H1 (cell line): ENCODE measurements around the gene DCAF7. TPM values are rescaled to one million over a fixed set of nuclear protein-coding genes. Genes with fewer than 3 reads are reported as not detected.

Experiments
- CTCF ChIA-PET: fragments of 300-600 bp; sonication (Branson Sonifier 250); formaldehyde crosslinking; loops from one replicate; lab custom pipeline; 2021; ENCODE audit not compliant: partially characterized antibody; lab: Charles Lee
- POLR2A ChIA-PET: fragments of 300-600 bp; sonication (Branson Sonifier 250); formaldehyde crosslinking; loops from one replicate; lab custom pipeline; 2021; ENCODE audit warnings: inconsistent platforms; ENCODE audit not compliant: partially characterized antibody; lab: Charles Lee
- DNase-seq, 2 experiments: peaks; one replicate each; pipeline versions ENCODE4 v3.0.0 to v3.0.0-alpha.2; 2010 to 2022; ENCODE audit warnings: low spot score in 2 of 2, low read depth in 1 of 2, mixed read lengths in 1 of 2
- FAIRE-seq: peaks from 2 replicates; lab custom pipeline; 2011; peaks lifted over from hg19 to GRCh38; lab: Jason Lieb, UNC
- H2AFZ ChIP-seq: 2 replicates; pipeline ENCODE4 v1.8.1; 2012; ENCODE audit warnings: low read length, inconsistent platforms
- H2AK5ac ChIP-seq: 2 replicates; pipeline ENCODE4 v1.6.1; 2013; ENCODE audit warnings: low read depth, low read length
- H2BK120ac ChIP-seq: replicated peaks from 2 replicates; pipeline ENCODE3; 2013; ENCODE audit warnings: low read depth, low read length, inconsistent platforms
- H2BK12ac ChIP-seq: 2 replicates; pipeline ENCODE4 v1.6.1; 2013; ENCODE audit warnings: low read depth, low read length
- H2BK15ac ChIP-seq: 2 replicates; pipeline ENCODE4 v1.6.1; 2013; ENCODE audit warnings: low read length
- H2BK20ac ChIP-seq: 2 replicates; pipeline ENCODE4 v1.6.1; 2013; ENCODE audit warnings: low read length
- H2BK5ac ChIP-seq: 2 replicates; pipeline ENCODE4 v1.6.1; 2013; ENCODE audit warnings: low read depth, low read length
- H3K14ac ChIP-seq: 2 replicates; pipeline ENCODE4 v1.6.1; 2013; ENCODE audit warnings: inconsistent platforms; ENCODE audit not compliant: insufficient read length
- H3K18ac ChIP-seq: 2 replicates; pipeline ENCODE4 v1.6.1; 2013; ENCODE audit warnings: low read length; ENCODE audit errors: extremely low read depth
- H3K23ac ChIP-seq: 2 replicates; pipeline ENCODE4 v1.6.1; 2013; ENCODE audit warnings: inconsistent platforms; ENCODE audit not compliant: insufficient read length
- H3K23me2 ChIP-seq: 2 replicates; pipeline ENCODE4 v1.6.1; 2013; ENCODE audit warnings: low read depth, low read length
- H3K27ac ChIP-seq: 2 replicates; pipeline ENCODE4 v1.6.1; 2011; ENCODE audit warnings: low read depth, low read length, inconsistent platforms
- H3K27me3 ChIP-seq, 4 experiments: replicated peaks in 1 of 4; 1 replicate in 1 of 4; 2 replicates in 3 of 4; pipeline versions ENCODE4 v1.6.1 to v1.8.1; 2011 to 2013; ENCODE audit warnings: low read length in 3 of 4, mild to moderate bottlenecking in 3 of 4, inconsistent platforms in 2 of 4, mixed read lengths in 2 of 4, moderate library complexity in 1 of 4; ENCODE audit not compliant: control insufficient read depth in 3 of 4, insufficient read depth in 3 of 4; ENCODE audit errors: extremely low read depth in 1 of 4
- H3K36me3 ChIP-seq, 4 experiments: 2 replicates each; pipeline versions ENCODE4 v1.6.1 to v1.8.1; 2011 to 2013; ENCODE audit warnings: mild to moderate bottlenecking in 4 of 4, low read length in 3 of 4, moderate library complexity in 2 of 4, control low read depth in 1 of 4, inconsistent platforms in 1 of 4; ENCODE audit not compliant: insufficient read depth in 4 of 4, control insufficient read depth in 2 of 4
- H3K4ac ChIP-seq: replicated peaks from 2 replicates; pipeline ENCODE3; 2013; ENCODE audit warnings: low read length, low read depth, mixed read lengths, inconsistent platforms; ENCODE audit not compliant: insufficient read length
- H3K4me1 ChIP-seq, 4 experiments: replicated peaks in 1 of 4; 1 replicate in 1 of 4; 2 replicates in 3 of 4; pipeline versions ENCODE4 v1.6.1 to v1.8.1; 2011 to 2013; ENCODE audit warnings: low read length in 3 of 4, inconsistent platforms in 2 of 4, mixed read lengths in 1 of 4; ENCODE audit not compliant: insufficient read depth in 4 of 4, control insufficient read depth in 3 of 4
- H3K4me2 ChIP-seq, 2 experiments: 2 replicates each; pipeline versions ENCODE4 v1.6.1 to v1.8.1; 2011 to 2013; ENCODE audit warnings: low read depth in 2 of 2, low read length in 2 of 2, control low read depth in 1 of 2, inconsistent platforms in 1 of 2, mild to moderate bottlenecking in 1 of 2; ENCODE audit not compliant: insufficient read depth in 1 of 2
- H3K4me3 ChIP-seq, 4 experiments: fragments of 200-600, 300-600 bp in 1 of 4; sonication (generic), shearing (Covaris generic), sonication (Bioruptor Twin) in 1 of 4; 2 replicates each; pipeline versions ENCODE4 v1.5.1 to v1.8.1; 2011 to 2016; ENCODE audit warnings: low read length in 4 of 4, low read depth in 3 of 4, control low read depth in 2 of 4, inconsistent platforms in 2 of 4, mild to moderate bottlenecking in 2 of 4, mixed read lengths in 1 of 4, moderate library complexity in 1 of 4; ENCODE audit not compliant: insufficient read depth in 2 of 4; ENCODE audit errors: extremely low read depth in 1 of 4
- H3K56ac ChIP-seq: replicated peaks from 2 replicates; pipeline ENCODE3; 2013; ENCODE audit warnings: low read depth, mild to moderate bottlenecking, mixed read lengths, low read length, inconsistent platforms; ENCODE audit not compliant: insufficient read length
- H3K79me1 ChIP-seq: 2 replicates; pipeline ENCODE4 v1.6.1; 2013; ENCODE audit warnings: low read depth, low read length, control low read depth
- H3K79me2 ChIP-seq, 2 experiments: 2 replicates each; pipeline versions ENCODE4 v1.6.1 to v1.8.1; 2012 to 2013; ENCODE audit warnings: low read length in 2 of 2, mild to moderate bottlenecking in 2 of 2, inconsistent platforms in 1 of 2; ENCODE audit not compliant: insufficient read depth in 2 of 2, control insufficient read depth in 1 of 2
- H3K9ac ChIP-seq, 4 experiments: replicated peaks in 1 of 4; 1 replicate in 1 of 4; 2 replicates in 3 of 4; pipeline versions ENCODE4 v1.6.1 to v1.8.1; 2011 to 2013; ENCODE audit warnings: low read depth in 3 of 4, low read length in 3 of 4, control low read depth in 2 of 4, mild to moderate bottlenecking in 2 of 4, moderate library complexity in 2 of 4, inconsistent platforms in 1 of 4; ENCODE audit errors: extremely low read depth in 1 of 4
- H3K9me3 ChIP-seq, 2 experiments: 2 replicates each; pipeline versions ENCODE4 v1.6.1 to v1.8.1; 2012 to 2013; ENCODE audit warnings: mild to moderate bottlenecking in 2 of 2, moderate library complexity in 2 of 2, control low read depth in 1 of 2, inconsistent platforms in 1 of 2, low read depth in 1 of 2, low read length in 1 of 2, mixed read lengths in 1 of 2; ENCODE audit not compliant: insufficient read depth in 2 of 2
- H4K20me1 ChIP-seq, 2 experiments: replicated peaks in 1 of 2; 2 replicates each; pipeline versions ENCODE3 to v1.8.1; 2011 to 2013; ENCODE audit warnings: inconsistent platforms in 2 of 2, low read length in 2 of 2, mild to moderate bottlenecking in 1 of 2; ENCODE audit not compliant: insufficient read depth in 2 of 2, control insufficient read depth in 1 of 2
- H4K5ac ChIP-seq: 2 replicates; pipeline ENCODE4 v1.6.1; 2013; ENCODE audit warnings: low read length, low read depth, mixed read lengths, inconsistent platforms; ENCODE audit not compliant: insufficient read length
- H4K8ac ChIP-seq: 2 replicates; pipeline ENCODE4 v1.8.0; 2013; ENCODE audit warnings: mild to moderate bottlenecking, moderate library complexity, low read length, inconsistent platforms; ENCODE audit not compliant: insufficient read depth; ENCODE audit errors: extremely low read depth
- H4K91ac ChIP-seq: replicated peaks from 2 replicates; pipeline ENCODE3; 2013; ENCODE audit warnings: low read length, mixed read lengths, inconsistent platforms; ENCODE audit not compliant: insufficient read length
- CEBPB ChIP-seq: IDR thresholded peaks from 2 replicates; pipeline ENCODE4 v1.6.1; 2012; ENCODE audit warnings: low read depth, low read length
- GTF2F1 ChIP-seq: IDR thresholded peaks from 2 replicates; pipeline ENCODE4 v1.6.1; 2012; ENCODE audit warnings: low read depth, low read length, improper control_type of control experiment, borderline replicate concordance
- HDAC2 ChIP-seq, 2 experiments: fragments of 300-600 bp in 1 of 2; sonication (generic) in 1 of 2; IDR thresholded peaks; 2 replicates each; pipeline ENCODE4 v1.6.1; 2011 to 2012; ENCODE audit warnings: low read depth in 2 of 2, low read length in 2 of 2, mild to moderate bottlenecking in 2 of 2, moderate library complexity in 2 of 2, borderline replicate concordance in 1 of 2, inconsistent platforms in 1 of 2
- PHF8 ChIP-seq: fragments of 200-600 bp; sonication (generic); conservative IDR thresholded peaks from 2 replicates; pipeline ENCODE4 v1.7.1; 2012; ENCODE audit warnings: low read depth, mild to moderate bottlenecking, inconsistent platforms, low read length, moderate library complexity
- SIX5 ChIP-seq: IDR thresholded peaks from 2 replicates; pipeline ENCODE4 v1.6.1; 2011; ENCODE audit warnings: mild to moderate bottlenecking, low read depth, low read length
- SP1 ChIP-seq: IDR thresholded peaks from 2 replicates; pipeline ENCODE4 v1.6.1; 2011; ENCODE audit warnings: low read depth, low read length
- TEAD4 ChIP-seq: IDR thresholded peaks from 2 replicates; pipeline ENCODE4 v1.6.1; 2012; ENCODE audit warnings: low read depth, low read length, inconsistent platforms, mixed read lengths
- WGBS, 2 experiments: shearing (Covaris generic) in 1 of 2; methylation state at CpG; one replicate each; pipeline versions ENCODE4 v1.1.6 to v1.1.7; 2013 to 2015; ENCODE audit warnings: low lambda C conversion rate in 2 of 2, mixed read lengths in 2 of 2, inconsistent platforms in 1 of 2, low coverage in 1 of 2, missing lambda C conversion rate in 1 of 2; ENCODE audit not compliant: insufficient replicate concordance in 2 of 2, insufficient coverage in 1 of 2, insufficient read length in 1 of 2; ENCODE audit errors: extremely low coverage in 1 of 2, missing lambda C conversion rate in 1 of 2; 5-methylcytosine and 5-hydroxymethylcytosine counted together
- polyA plus RNA-seq, 7 experiments: library from polyadenylated mRNA; depleted of rRNA in 3 of 7; stranded (reverse) in 5 of 7; unstranded in 2 of 7; fragments of >200 nt in 5 of 7; fragments of 200-250 nt in 2 of 7; gene quantifications; 1 replicate in 5 of 7; 2 replicates in 1 of 7; 4 replicates in 1 of 7; pipeline versions ENCODE4 v1.2.1 to v1.2.3, GENCODE V29; 2011 to 2013; ENCODE audit warnings: missing spikeins in 2 of 7, mixed read lengths in 2 of 7
- total RNA-seq: library from RNA; stranded (reverse); fragmentation: NEBNext Ultra II Directional; extraction: Animal tissue kit (Norgen Biotek cat#: 25700); gene quantifications from 2 replicates; pipeline ENCODE4 v1.2.1, GENCODE V29; 2021

Gene DCAF7
- total and polyA plus RNA-seq, 2 of the 8 experiments (the other 6 are each of a cell fraction or from before 2014, with no cell fraction given) = 74.9 to 94.1 TPM

- Histone ChIP-seq H3K4me2 (peak overlapping the region; percentile 74 to 75), H3K79me1 (peaks cover 8% of the 10 kb centered on the region), H2BK15ac (no peak overlapping the region), H3K27ac (peak overlapping the region; percentile 68; the same call in 1 of the 2 replicates), H3K9me3 (no peaks in the 10 kb centered on the region), H3K4me1 (peaks cover 0 to 4% (median 3%) of the 10 kb centered on the region in 4 experiments; a peak in 5 of 7 replicates), H4K5ac (peak overlapping the region; percentile 91), H4K20me1 (peaks cover 7 to 19% of the 10 kb centered on the region in 2 experiments), H2AK5ac (peak overlapping the region; percentile 93; the same call in 1 of the 2 replicates), H3K14ac (peak overlapping the region; percentile 48), H2BK120ac (no peak overlapping the region), H2BK12ac (no peak overlapping the region), H3K56ac (peak overlapping the region; percentile 95), H2BK5ac (peak overlapping the region; percentile 94), H2AFZ (peak overlapping the region; percentile 51; the same call in 1 of the 2 replicates), H4K91ac (peak overlapping the region; percentile 94), H3K23me2 (peaks cover 11% of the 10 kb centered on the region; the same call in 1 of the 2 replicates), H4K8ac (peak overlapping the region; percentile 90), H3K23ac (peak overlapping the region; percentile 57), H3K79me2 (peaks cover 22 to 51% of the 10 kb centered on the region in 2 experiments), H3K9ac (peak overlapping the region; percentile 61 to 85 (median 72)), H3K4me3 (peak overlapping the region; percentile 88 to 95 (median 90)), H3K4ac (no peak overlapping the region), H3K18ac (peak overlapping the region; percentile 98), H2BK20ac (no peak overlapping the region), H3K36me3 (peaks cover 0 to 5% (median 0%) of the 10 kb centered on the region in 4 experiments; a peak in 1 of 8 replicates), H3K27me3 (no peaks in the 10 kb centered on the region)
- FAIRE-seq (no peak), DNase-seq (peak in 1 of 2 experiments; percentile 51)
- CTCF ChIA-PET = interaction anchor here (0.6 to 2.6 kb wide), 15 partner anchors 10 to 128 kb away, joined by 3 to 10 read pairs (median 5); no protein-coding TSS in a partner anchor
- TF ChIP-seq CEBPB = no peak
- 0 out of 4 replicates have a peak, but pooled peaks of 1 of the 2 experiments have one; percentile 49 for TF ChIP-seq HDAC2 (IDR thresholded peaks at IDR 0.05; ENCODE audit: borderline replicate concordance in 1 of 2, low read depth in 2 of 2, low read length in 2 of 2)
- TF ChIP-seq PHF8 = peak; percentile 17; the same call in 1 of the 2 replicates
- TF ChIP-seq TEAD4 = no peak
- TF ChIP-seq SIX5 = no peak
- no peak for TF ChIP-seq GTF2F1
- no peak for TF ChIP-seq SP1
- POLR2A ChIA-PET = interaction anchor here (0.6 to 2.1 kb wide), 11 partner anchors 14 to 277 kb away, joined by 3 to 5 read pairs (median 4); partner anchors contain the start of genes MAP3K3 and TACO1
- WGBS, 2 experiments = 5% methylated on average over 28 of the region's 32 CpGs; no CpG with 5 or more reads in 1 of the 2 experiments
These were observed 751 bp downstream of the DCAF7 start for GRCh38 chr17:63550817-63551639.
